ENCODE data around the gene DUSP2.

DNA sequence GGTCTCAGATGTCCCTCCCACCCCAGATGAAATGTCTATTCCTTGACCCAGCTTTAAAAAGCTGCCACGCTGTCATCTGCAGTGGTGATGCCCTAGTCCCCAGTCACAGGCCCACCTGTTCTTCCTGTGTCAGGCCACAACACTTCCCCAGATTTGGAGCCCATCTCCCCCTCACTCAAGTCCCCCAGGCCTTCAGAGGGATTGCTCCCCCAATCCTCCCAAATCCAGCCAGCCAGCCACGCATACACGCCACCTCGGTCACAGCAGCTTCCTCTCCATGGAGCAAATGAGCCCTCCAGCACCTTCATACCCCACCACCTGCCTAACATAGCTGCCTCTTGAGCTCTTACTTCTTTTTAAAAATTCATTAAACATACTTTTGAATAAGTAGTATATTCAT, 14.8 kb downstream of the DUSP2 start:
- TF ChIP-seq, protein P1, sequence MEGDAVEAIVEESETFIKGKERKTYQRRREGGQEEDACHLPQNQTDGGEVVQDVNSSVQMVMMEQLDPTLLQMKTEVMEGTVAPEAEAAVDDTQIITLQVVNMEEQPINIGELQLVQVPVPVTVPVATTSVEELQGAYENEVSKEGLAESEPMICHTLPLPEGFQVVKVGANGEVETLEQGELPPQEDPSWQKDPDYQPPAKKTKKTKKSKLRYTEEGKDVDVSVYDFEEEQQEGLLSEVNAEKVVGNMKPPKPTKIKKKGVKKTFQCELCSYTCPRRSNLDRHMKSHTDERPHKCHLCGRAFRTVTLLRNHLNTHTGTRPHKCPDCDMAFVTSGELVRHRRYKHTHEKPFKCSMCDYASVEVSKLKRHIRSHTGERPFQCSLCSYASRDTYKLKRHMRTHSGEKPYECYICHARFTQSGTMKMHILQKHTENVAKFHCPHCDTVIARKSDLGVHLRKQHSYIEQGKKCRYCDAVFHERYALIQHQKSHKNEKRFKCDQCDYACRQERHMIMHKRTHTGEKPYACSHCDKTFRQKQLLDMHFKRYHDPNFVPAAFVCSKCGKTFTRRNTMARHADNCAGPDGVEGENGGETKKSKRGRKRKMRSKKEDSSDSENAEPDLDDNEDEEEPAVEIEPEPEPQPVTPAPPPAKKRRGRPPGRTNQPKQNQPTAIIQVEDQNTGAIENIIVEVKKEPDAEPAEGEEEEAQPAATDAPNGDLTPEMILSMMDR (conservative IDR thresholded peaks at IDR 0.05 in 1 of 2, IDR thresholded peaks at IDR 0.05 in 1 of 2; ENCODE audit: low read depth in 1 of 2, low read length in 2 of 2): no peak
- TF ChIP-seq EZH2 (IDR thresholded peaks at IDR 0.05; ENCODE audit: low read length, missing control alignments): no peak

Data from fibroblast of lung (primary cell).